ENCODE results near the gene CTIF. TPM values are rescaled to one million over a fixed set of nuclear protein-coding genes. Genes with fewer than 3 reads are reported as not detected.
A peak's percentile ranks its signal among the peaks of the same experiment; 100 is the strongest.

The CTIF gene
- polyA plus RNA-seq, 1 of the 3 experiments (the other 2 are of a cell fraction): 47.2 TPM

GRCh38 chr18:48613589-48614404, 75.0 kb downstream of the CTIF start:
- Histone ChIP-seq H3K9me3 (no peaks in the 10 kb centered on the region), H4K20me1 (ENCODE audit: insufficient read depth) (peaks cover 56% of the 10 kb centered on the region), H3K27me3 (ENCODE audit: insufficient read depth) (no peaks in the 10 kb centered on the region), H3K9ac (no peak overlapping the region), H3K4me3 (ENCODE audit: low read depth in 2 of 2, low read length in 1 of 2) (no peak overlapping the region), H2AFZ (ENCODE audit: low read depth) (no peak overlapping the region), H3K9me2 (no peaks in the 10 kb centered on the region), H3F3A (replicated peaks; ENCODE audit: insufficient read depth) (no peaks in the 10 kb centered on the region), H3K36me3 (replicated peaks in 1 of 2; ENCODE audit: control insufficient read depth in 1 of 2, insufficient read depth in 2 of 2, low read length in 1 of 2) (no peaks in the 10 kb centered on the region), H3K4me2 (no peak overlapping the region), H3K4me1 (ENCODE audit: control insufficient read depth in 1 of 2, insufficient read depth in 2 of 2, low read depth in 1 of 2, low read length in 1 of 2) (peaks cover 10 to 30% of the 10 kb centered on the region in 2 experiments; a peak in 2 of 4 replicates), H3K79me2 (ENCODE audit: insufficient read depth) (peaks cover 84% of the 10 kb centered on the region), H3K27ac (ENCODE audit: low read depth in 2 of 2, low read length in 1 of 2) (peak overlapping the region in 1 of 2 experiments; percentile 75; a peak in 2 of 4 replicates)
- WGBS (ENCODE audit: low lambda C conversion rate): 70% methylated on average over 11 of the region's 15 CpGs
- ChIA-PET POLR2A (no interaction called here), CTCF (interaction anchor here (1.6 to 1.8 kb wide), 3 partner anchors 8 to 51 kb away, joined by 5 to 7 read pairs (median 5); no protein-coding TSS in a partner anchor)
- TF ChIP-seq MXI1 (IDR thresholded peaks at IDR 0.05; ENCODE audit: low read depth, low read length) (0 out of 2 replicates have a peak, but pooled peaks have one; percentile 21), TEAD4 (IDR thresholded peaks at IDR 0.05; ENCODE audit: borderline replicate concordance, insufficient read depth) (no peak)
- DNase-seq: peak; percentile 90

GRCh38 chr18:48615566-48616401, 77.0 kb downstream of the CTIF start:
- H3K27me3 ChIP-seq (ENCODE audit: insufficient read depth): no peaks in the 10 kb centered on the region
- no peak overlapping the region for H2AFZ ChIP-seq (ENCODE audit: low read depth)
- H4K20me1 ChIP-seq (ENCODE audit: insufficient read depth): peaks cover 36% of the 10 kb centered on the region
- ChIA-PET POLR2A (no interaction called here), CTCF (interaction anchor here (0.6 kb wide), 1 partner anchor 95 kb away, joined by 3 read pairs; no protein-coding TSS in a partner anchor)
- H3K9me2 ChIP-seq: no peaks in the 10 kb centered on the region
- H3K36me3 ChIP-seq (replicated peaks in 1 of 2; ENCODE audit: control insufficient read depth in 1 of 2, insufficient read depth in 2 of 2, low read length in 1 of 2): peaks cover 4 to 15% of the 10 kb centered on the region in 2 experiments
- TF ChIP-seq CHD2 (IDR thresholded peaks at IDR 0.05; ENCODE audit: low read length, partially characterized antibody): no peak
- TF ChIP-seq YY1 (IDR thresholded peaks at IDR 0.05; ENCODE audit: low read depth): no peak
- no peak for TF ChIP-seq REST (IDR thresholded peaks at IDR 0.05; ENCODE audit: low read depth, low read length)
- TF ChIP-seq SIN3A (IDR thresholded peaks at IDR 0.05; ENCODE audit: borderline replicate concordance, low read depth, low read length): no peak
- no peak for TF ChIP-seq RFX5 (IDR thresholded peaks at IDR 0.05; ENCODE audit: low read length)
- TF ChIP-seq EP300 (IDR thresholded peaks at IDR 0.05; ENCODE audit: borderline replicate concordance in 1 of 2, low read depth in 1 of 2, low read length in 1 of 2): no peak
- TF ChIP-seq GATA2 (CRISPR knock-in tag; IDR thresholded peaks at IDR 0.05): no peak
- TF ChIP-seq USF2 (IDR thresholded peaks at IDR 0.05; ENCODE audit: borderline replicate concordance, low read depth, low read length): no peak
- no peak for TF ChIP-seq ZBTB33 (IDR thresholded peaks at IDR 0.05; ENCODE audit: borderline replicate concordance, low read depth)
- no peak for TF ChIP-seq MXI1 (IDR thresholded peaks at IDR 0.05; ENCODE audit: low read depth, low read length)
- no peak for TF ChIP-seq IRF3 (IDR thresholded peaks at IDR 0.05; ENCODE audit: low read depth, low read length)
- no peak for TF ChIP-seq ELF1 (IDR thresholded peaks at IDR 0.05)
- TF ChIP-seq FOXJ3 (CRISPR knock-in tag; IDR thresholded peaks at IDR 0.05): no peak
- H3K4me3 ChIP-seq (ENCODE audit: low read depth in 2 of 2, low read length in 1 of 2): no peak overlapping the region
- peaks cover 5 to 30% of the 10 kb centered on the region in 2 experiments; a peak in 2 of 4 replicates for H3K4me1 ChIP-seq (ENCODE audit: control insufficient read depth in 1 of 2, insufficient read depth in 2 of 2, low read depth in 1 of 2, low read length in 1 of 2)
- no peak overlapping the region for H3K9ac ChIP-seq
- H3K4me2 ChIP-seq: no peak overlapping the region
- H3K27ac ChIP-seq (ENCODE audit: low read depth in 2 of 2, low read length in 1 of 2): no peak overlapping the region
- peaks cover 3% of the 10 kb centered on the region for H3F3A ChIP-seq (replicated peaks; ENCODE audit: insufficient read depth)
- no peaks in the 10 kb centered on the region for H3K9me3 ChIP-seq
- WGBS (ENCODE audit: low lambda C conversion rate): 85% methylated on average over 13 of the region's 31 CpGs
- peaks cover 85% of the 10 kb centered on the region for H3K79me2 ChIP-seq (ENCODE audit: insufficient read depth)
- DNase-seq: no peak

Measured in SK-N-SH (cell line).